Measurements from ENCODE around the gene HINT2.

HINT2 gene

DNA sequence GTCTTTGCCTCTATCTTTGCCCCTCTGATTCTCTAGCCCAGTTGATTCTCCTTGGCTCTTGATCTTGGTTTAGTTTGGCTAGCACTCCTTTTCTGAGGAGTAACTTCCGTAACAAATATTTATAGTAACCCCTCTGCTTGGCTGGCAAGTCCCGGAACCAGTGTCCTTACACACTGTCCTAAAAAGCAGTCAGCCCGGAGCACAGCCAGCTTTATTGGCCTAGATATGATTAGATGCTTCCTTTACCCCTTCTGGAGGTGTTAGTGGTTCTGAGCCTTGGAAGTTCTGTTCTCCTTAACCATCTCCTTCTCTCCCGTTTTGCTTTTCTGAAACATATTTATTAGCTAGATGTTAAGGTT is 43.8 kb downstream of the HINT2 start:
- no peaks in the 10 kb centered on the region for H3K9me3 ChIP-seq (ENCODE audit: control extremely low read depth in 1 of 5, control insufficient read depth in 4 of 5, insufficient read depth in 2 of 5, low read depth in 1 of 5, low read length in 4 of 5)
- H3K4me3 ChIP-seq (ENCODE audit: control insufficient read depth in 1 of 7, extremely low read depth in 1 of 7, insufficient read depth in 4 of 7, low read depth in 2 of 7, low read length in 6 of 7) = peak overlapping the region in 1 of 7 experiments; percentile 17
- no peaks in the 10 kb centered on the region for H3K27me3 ChIP-seq (replicated peaks in 2 of 5; ENCODE audit: control insufficient read depth in 4 of 5, insufficient read depth in 5 of 5, low read length in 4 of 5)
- ChIA-PET CTCF (interaction anchor here (0.8 to 7.7 kb wide), 14 partner anchors 8 to 111 kb away, joined by 3 to 41 read pairs (median 4); partner anchors contain the start of genes MSMP and SPAG8), POLR2A (interaction anchor here (0.7 kb wide), 1 partner anchor 13 kb away, joined by 4 read pairs; no protein-coding TSS in a partner anchor)
- peaks cover 0 to 3% (median 0%) of the 10 kb centered on the region in 4 experiments for H3K36me3 ChIP-seq (ENCODE audit: control insufficient read depth in 4 of 4, insufficient read depth in 4 of 4, low read length in 3 of 4)
- DNase-seq = no peak
- WGBS (ENCODE audit: insufficient coverage) = 71% methylated on average over 1 of the region's 4 CpGs
- peak overlapping the region in 1 of 2 experiments; percentile 50 for H3K27ac ChIP-seq (ENCODE audit: insufficient read depth in 1 of 2, low read depth in 1 of 2, low read length in 2 of 2, poor library complexity in 1 of 2, severe bottlenecking in 2 of 2)
- H3K4me1 ChIP-seq (ENCODE audit: control extremely low read depth in 1 of 4, control insufficient read depth in 4 of 4, insufficient read depth in 4 of 4, low read length in 3 of 4) = peaks cover 11 to 37% (median 15%) of the 10 kb centered on the region in 4 experiments

GRCh38 chr9:35769763-35770162 is 45.1 kb downstream of the HINT2 start:
- Histone ChIP-seq H3K4me1 (ENCODE audit: control extremely low read depth in 1 of 4, control insufficient read depth in 4 of 4, insufficient read depth in 4 of 4, low read length in 3 of 4) (peaks cover under 1 to 24% (median 3%) of the 10 kb centered on the region in 4 experiments), H3K36me3 (ENCODE audit: control insufficient read depth in 4 of 4, insufficient read depth in 4 of 4, low read length in 3 of 4) (peaks cover 0 to 3% (median 0%) of the 10 kb centered on the region in 4 experiments), H3K27ac (ENCODE audit: insufficient read depth in 1 of 2, low read depth in 1 of 2, low read length in 2 of 2, poor library complexity in 1 of 2, severe bottlenecking in 2 of 2) (no peak overlapping the region), H3K9me3 (ENCODE audit: control extremely low read depth in 1 of 5, control insufficient read depth in 4 of 5, insufficient read depth in 2 of 5, low read depth in 1 of 5, low read length in 4 of 5) (no peaks in the 10 kb centered on the region), H3K4me3 (ENCODE audit: control insufficient read depth in 1 of 7, extremely low read depth in 1 of 7, insufficient read depth in 4 of 7, low read depth in 2 of 7, low read length in 6 of 7) (no peak overlapping the region), H3K27me3 (replicated peaks in 2 of 5; ENCODE audit: control insufficient read depth in 4 of 5, insufficient read depth in 5 of 5, low read length in 4 of 5) (no peaks in the 10 kb centered on the region)
- ChIA-PET POLR2A (no interaction called here), CTCF (interaction anchor here (1.1 to 7.7 kb wide), 8 partner anchors 9 to 41 kb away, joined by 3 to 41 read pairs (median 6); partner anchors contain the start of gene MSMP)
- DNase-seq = no peak
- WGBS (ENCODE audit: insufficient coverage) = 100% methylated on average over 1 of the region's 1 CpG

GRCh38 chr9:35767458-35767857 is 47.4 kb downstream of the HINT2 start:
- CTCF ChIA-PET = interaction anchor here (1.0 to 7.7 kb wide), 3 partner anchors 13 to 40 kb away, joined by 3 to 41 read pairs (median 4); partner anchors contain the start of gene MSMP
- POLR2A ChIA-PET = no interaction called here

GRCh38 chr9:35766997-35767396 is 47.8 kb downstream of the HINT2 start:
- Histone ChIP-seq H3K27me3 (replicated peaks in 2 of 5; ENCODE audit: control insufficient read depth in 4 of 5, insufficient read depth in 5 of 5, low read length in 4 of 5) (no peaks in the 10 kb centered on the region), H3K4me3 (ENCODE audit: control insufficient read depth in 1 of 7, extremely low read depth in 1 of 7, insufficient read depth in 4 of 7, low read depth in 2 of 7, low read length in 6 of 7) (no peak overlapping the region), H3K36me3 (ENCODE audit: control insufficient read depth in 4 of 4, insufficient read depth in 4 of 4, low read length in 3 of 4) (peaks cover 0 to under 1% (median 0%) of the 10 kb centered on the region in 4 experiments), H3K27ac (ENCODE audit: insufficient read depth in 1 of 2, low read depth in 1 of 2, low read length in 2 of 2, poor library complexity in 1 of 2, severe bottlenecking in 2 of 2) (no peak overlapping the region), H3K4me1 (ENCODE audit: control extremely low read depth in 1 of 4, control insufficient read depth in 4 of 4, insufficient read depth in 4 of 4, low read length in 3 of 4) (peaks cover 0 to 35% (median 2%) of the 10 kb centered on the region in 4 experiments), H3K9me3 (ENCODE audit: control extremely low read depth in 1 of 5, control insufficient read depth in 4 of 5, insufficient read depth in 2 of 5, low read depth in 1 of 5, low read length in 4 of 5) (no peaks in the 10 kb centered on the region)
- ChIA-PET CTCF (interaction anchor here (1.0 to 1.3 kb wide), 2 partner anchors 31 to 40 kb away, joined by 3 to 4 read pairs; no protein-coding TSS in a partner anchor), POLR2A (no interaction called here)
- 43% methylated on average over 1 of the region's 2 CpGs for WGBS (ENCODE audit: insufficient coverage)
- DNase-seq = peak in 1 of 3 donors; percentile 25

More at GRCh38 chr9:35767458-35767857, 47.4 kb downstream of the HINT2 start:
- no peak for DNase-seq
- H3K4me3 ChIP-seq (ENCODE audit: control insufficient read depth in 1 of 7, extremely low read depth in 1 of 7, insufficient read depth in 4 of 7, low read depth in 2 of 7, low read length in 6 of 7) = no peak overlapping the region
- H3K9me3 ChIP-seq (ENCODE audit: control extremely low read depth in 1 of 5, control insufficient read depth in 4 of 5, insufficient read depth in 2 of 5, low read depth in 1 of 5, low read length in 4 of 5) = no peaks in the 10 kb centered on the region
- H3K4me1 ChIP-seq (ENCODE audit: control extremely low read depth in 1 of 4, control insufficient read depth in 4 of 4, insufficient read depth in 4 of 4, low read length in 3 of 4) = peaks cover 0 to 31% (median 2%) of the 10 kb centered on the region in 4 experiments
- H3K27ac ChIP-seq (ENCODE audit: insufficient read depth in 1 of 2, low read depth in 1 of 2, low read length in 2 of 2, poor library complexity in 1 of 2, severe bottlenecking in 2 of 2) = no peak overlapping the region
- peaks cover 0 to 3% (median 0%) of the 10 kb centered on the region in 4 experiments for H3K36me3 ChIP-seq (ENCODE audit: control insufficient read depth in 4 of 4, insufficient read depth in 4 of 4, low read length in 3 of 4)
- no peaks in the 10 kb centered on the region for H3K27me3 ChIP-seq (replicated peaks in 2 of 5; ENCODE audit: control insufficient read depth in 4 of 5, insufficient read depth in 5 of 5, low read length in 4 of 5)
- no CpG with 5 or more reads among the region's 1 CpG for WGBS (ENCODE audit: insufficient coverage)

- Histone ChIP-seq H3K36me3 (ENCODE audit: control insufficient read depth in 4 of 4, insufficient read depth in 4 of 4, low read length in 3 of 4) (peaks cover 0 to 4% (median 0%) of the 10 kb centered on the region in 4 experiments), H3K27me3 (replicated peaks in 2 of 5; ENCODE audit: control insufficient read depth in 4 of 5, insufficient read depth in 5 of 5, low read length in 4 of 5) (no peaks in the 10 kb centered on the region), H3K4me1 (ENCODE audit: control extremely low read depth in 1 of 4, control insufficient read depth in 4 of 4, insufficient read depth in 4 of 4, low read length in 3 of 4) (peaks cover 13 to 42% (median 18%) of the 10 kb centered on the region in 4 experiments), H3K27ac (ENCODE audit: insufficient read depth in 1 of 2, low read depth in 1 of 2, low read length in 2 of 2, poor library complexity in 1 of 2, severe bottlenecking in 2 of 2) (no peak overlapping the region), H3K4me3 (ENCODE audit: control insufficient read depth in 1 of 7, extremely low read depth in 1 of 7, insufficient read depth in 4 of 7, low read depth in 2 of 7, low read length in 6 of 7) (no peak overlapping the region), H3K9me3 (ENCODE audit: control extremely low read depth in 1 of 5, control insufficient read depth in 4 of 5, insufficient read depth in 2 of 5, low read depth in 1 of 5, low read length in 4 of 5) (no peaks in the 10 kb centered on the region)
- POLR2A ChIA-PET = no interaction called here
- CTCF ChIA-PET = interaction anchor here (1.5 to 2.3 kb wide), 4 partner anchors 9 to 62 kb away, joined by 3 to 5 read pairs (median 4); no protein-coding TSS in a partner anchor
- WGBS (ENCODE audit: insufficient coverage) = 86% methylated on average over 1 of the region's 1 CpG
- no peak for DNase-seq
Measured at GRCh38 chr9:35763803-35764202, 51.0 kb downstream of the HINT2 start.

GRCh38 chr9:35763181-35763580 is 51.7 kb downstream of the HINT2 start:
- no peak overlapping the region for H3K27ac ChIP-seq (ENCODE audit: insufficient read depth in 1 of 2, low read depth in 1 of 2, low read length in 2 of 2, poor library complexity in 1 of 2, severe bottlenecking in 2 of 2)
- no CpG with 5 or more reads among the region's 2 CpGs for WGBS (ENCODE audit: insufficient coverage)
- ChIA-PET CTCF (interaction anchor here (0.7 to 2.3 kb wide), 6 partner anchors 9 to 63 kb away, joined by 3 to 5 read pairs (median 4); no protein-coding TSS in a partner anchor), POLR2A (no interaction called here)
- DNase-seq = no peak
- no peaks in the 10 kb centered on the region for H3K27me3 ChIP-seq (replicated peaks in 2 of 5; ENCODE audit: control insufficient read depth in 4 of 5, insufficient read depth in 5 of 5, low read length in 4 of 5)
- H3K4me1 ChIP-seq (ENCODE audit: control extremely low read depth in 1 of 4, control insufficient read depth in 4 of 4, insufficient read depth in 4 of 4, low read length in 3 of 4) = peaks cover 19 to 48% (median 24%) of the 10 kb centered on the region in 4 experiments
- no peak overlapping the region for H3K4me3 ChIP-seq (ENCODE audit: control insufficient read depth in 1 of 7, extremely low read depth in 1 of 7, insufficient read depth in 4 of 7, low read depth in 2 of 7, low read length in 6 of 7)
- H3K9me3 ChIP-seq (ENCODE audit: control extremely low read depth in 1 of 5, control insufficient read depth in 4 of 5, insufficient read depth in 2 of 5, low read depth in 1 of 5, low read length in 4 of 5) = no peaks in the 10 kb centered on the region
- peaks cover 0 to 4% (median 0%) of the 10 kb centered on the region in 4 experiments for H3K36me3 ChIP-seq (ENCODE audit: control insufficient read depth in 4 of 4, insufficient read depth in 4 of 4, low read length in 3 of 4)
